ENCODE measurements around the gene C8A. TPM values are rescaled to one million over a fixed set of nuclear protein-coding genes. Genes with fewer than 3 reads are reported as not detected.

C8A gene
- total RNA-seq, 1 donor: not detected

GRCh38 chr1:56873213-56873612 is 18.6 kb downstream of the C8A start:
- no peak overlapping the region for H3K4me3 ChIP-seq (ENCODE audit: low read depth, low read length)
- TF ChIP-seq CTCF (IDR thresholded peaks at IDR 0.05; ENCODE audit: insufficient read depth, low read length): no peak
- DNase-seq (ENCODE audit: low read depth): no peak

GRCh38 chr1:56874689-56875088 is 20.1 kb downstream of the C8A start:
- H3K4me3 ChIP-seq (ENCODE audit: low read depth, low read length): no peak overlapping the region
- TF ChIP-seq CTCF (IDR thresholded peaks at IDR 0.05; ENCODE audit: insufficient read depth, low read length): no peak
- no peak for DNase-seq (ENCODE audit: low read depth)

DNA sequence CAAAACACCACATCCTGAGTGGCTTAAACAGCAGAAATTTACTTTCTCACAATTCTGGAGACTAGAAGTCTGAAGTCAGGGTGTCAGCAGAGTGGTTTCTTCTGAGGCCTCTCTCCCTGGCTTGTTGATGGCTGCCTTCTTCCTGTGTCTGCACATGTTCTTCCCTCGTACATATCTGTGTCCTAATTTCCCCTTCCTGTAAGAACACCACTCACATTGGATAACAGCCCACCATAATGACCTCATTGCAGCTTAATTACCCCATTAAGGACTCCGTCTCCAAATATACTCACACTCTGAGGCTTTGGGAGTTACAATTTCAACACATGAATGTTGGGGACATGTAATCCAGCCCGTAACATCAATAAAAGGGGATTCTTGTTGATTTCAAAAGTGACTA is 23.4 kb downstream of the C8A start:
- DNase-seq (ENCODE audit: low read depth): no peak
- no peak overlapping the region for H3K4me3 ChIP-seq (ENCODE audit: low read depth, low read length)
- TF ChIP-seq CTCF (IDR thresholded peaks at IDR 0.05; ENCODE audit: insufficient read depth, low read length): no peak

- no peak for TF ChIP-seq CTCF (IDR thresholded peaks at IDR 0.05; ENCODE audit: insufficient read depth, low read length)
- no peak overlapping the region for H3K4me3 ChIP-seq (ENCODE audit: low read depth, low read length)
- no peak for DNase-seq (ENCODE audit: low read depth)
Measured at GRCh38 chr1:56880774-56881173, 26.2 kb downstream of the C8A start.

DNA sequence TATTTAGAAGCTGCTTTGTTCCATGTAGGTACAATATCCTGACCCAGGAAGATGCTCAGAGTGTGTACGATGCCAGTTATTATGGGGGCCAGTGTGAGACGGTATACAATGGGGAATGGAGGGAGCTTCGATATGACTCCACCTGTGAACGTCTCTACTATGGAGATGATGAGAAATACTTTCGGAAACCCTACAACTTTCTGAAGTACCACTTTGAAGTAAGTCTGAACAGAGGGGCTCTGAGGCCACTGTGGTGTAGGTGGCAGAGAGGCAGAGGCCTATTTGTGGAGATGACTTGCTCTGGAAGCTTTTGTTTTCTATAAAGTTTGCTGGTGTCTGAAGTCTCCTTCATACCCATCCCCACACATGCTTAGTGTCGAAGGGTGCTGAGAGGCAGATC is 26.8 kb downstream of the C8A start:
- TF ChIP-seq CTCF (IDR thresholded peaks at IDR 0.05; ENCODE audit: insufficient read depth, low read length): no peak
- no peak for DNase-seq (ENCODE audit: low read depth)
- H3K4me3 ChIP-seq (ENCODE audit: low read depth, low read length): no peak overlapping the region

DNA sequence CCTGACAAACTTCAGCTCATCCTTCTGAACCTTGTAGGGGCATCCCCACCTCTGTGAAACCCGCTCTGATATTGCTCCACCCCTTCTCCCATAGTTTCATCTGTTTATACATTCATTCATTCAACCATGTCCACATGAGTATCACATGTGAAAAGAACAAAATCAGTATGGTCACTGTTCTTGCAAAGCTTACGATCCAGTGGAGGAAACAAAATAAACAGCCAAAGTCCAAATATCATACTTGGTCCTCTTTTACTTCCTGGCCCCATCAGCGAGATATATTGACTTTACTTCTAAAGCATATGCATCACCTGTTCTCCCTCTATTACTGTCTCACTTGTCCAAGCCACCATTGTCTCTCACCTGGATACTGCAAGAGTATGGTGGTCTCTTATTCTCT is 35.6 kb downstream of the C8A start:
- no peak overlapping the region for H3K4me3 ChIP-seq (ENCODE audit: low read depth, low read length)
- no peak for DNase-seq (ENCODE audit: low read depth)
- TF ChIP-seq CTCF (IDR thresholded peaks at IDR 0.05; ENCODE audit: insufficient read depth, low read length): no peak

DNA sequence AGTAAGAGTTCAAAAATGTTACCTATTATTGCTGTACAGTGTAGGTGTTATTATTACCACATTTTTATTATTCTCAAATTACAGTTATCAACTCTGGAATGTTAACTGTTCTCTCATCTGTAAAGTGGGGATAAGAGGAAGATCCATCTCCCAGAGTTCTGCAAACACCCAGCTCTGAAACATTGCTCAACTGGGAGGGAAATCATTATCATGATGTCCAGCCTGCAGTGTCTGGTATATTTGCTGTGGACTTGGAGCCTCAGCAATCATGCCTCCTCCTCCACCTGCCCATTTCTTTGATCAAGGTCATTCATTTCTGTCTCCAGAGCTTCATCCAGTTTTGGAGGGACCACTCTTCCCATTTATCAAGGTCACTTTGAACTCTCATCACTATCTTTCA is 39.4 kb downstream of the C8A start:
- no peak for DNase-seq (ENCODE audit: low read depth)
- H3K4me3 ChIP-seq (ENCODE audit: low read depth, low read length): no peak overlapping the region
- TF ChIP-seq CTCF (IDR thresholded peaks at IDR 0.05; ENCODE audit: insufficient read depth, low read length): no peak
